Testis (tissue), 3 donors: Measurements from ENCODE around the gene PSMB2. TPM values are rescaled to one million over a fixed set of nuclear protein-coding genes. Genes with fewer than 3 reads are reported as not detected.

ENCODE experiments used
- DNase-seq: peaks from one replicate; pipeline ENCODE4 v3.0.0-alpha.2; 2019
- H3K27ac ChIP-seq, 2 donors: fragments of 200-600 bp; sonication (generic); one replicate each; pipeline ENCODE4 v1.5.1; 2019
- H3K27me3 ChIP-seq: fragments of 200-600 bp; sonication (generic); one replicate; pipeline ENCODE4 v1.5.1; 2019
- H3K36me3 ChIP-seq: fragments of 200-600 bp; sonication (generic); one replicate; pipeline ENCODE4 v1.5.1; 2017; ENCODE audit warnings: low read depth; ENCODE audit errors: missing control alignments
- H3K4me1 ChIP-seq: fragments of 200-600 bp; sonication (generic); one replicate; pipeline ENCODE4 v1.5.1; 2019
- H3K4me3 ChIP-seq, 2 donors: fragments of 200-600 bp; sonication (generic); one replicate each; pipeline ENCODE4 v1.5.1; 2017 to 2019
- H3K9me3 ChIP-seq: fragments of 200-600 bp; sonication (generic); one replicate; pipeline ENCODE4 v1.5.1; 2017
- CTCF ChIP-seq, 3 experiments: fragments of 450-650 bp in 2 of 3; fragments of 200-600 bp in 1 of 3; sonication (generic) in 1 of 3; IDR thresholded peaks; one replicate each; pipeline ENCODE4 v1.5.1; 2016 to 2019; ENCODE audit warnings: antibody characterized with exemption in 3 of 3, mild to moderate bottlenecking in 2 of 3, moderate library complexity in 1 of 3
- POLR2A ChIP-seq: fragments of 450-650 bp; IDR thresholded peaks from one replicate; pipeline ENCODE4 v1.6.1; 2017; ENCODE audit warnings: antibody characterized with exemption, mild to moderate bottlenecking, moderate library complexity
- WGBS, 2 donors: methylation state at CpG; one replicate each; pipeline ENCODE4 v1.1.5; 2018; 5-methylcytosine and 5-hydroxymethylcytosine counted together
- intact Hi-C: fragments of 100-400 bp; cut with DNase I; formaldehyde crosslinking; loops from one replicate; pipeline ENCODE4 v1.15.1; 2023; ENCODE audit warnings: low total_unique reads
- polyA plus RNA-seq: library from polyadenylated mRNA; stranded (reverse); fragments of 350-450 nt; fragmentation: Illumina TruSeq; extraction: RNeasy Lipid Tissue Mini Kit (QIAGEN cat#74804); gene quantifications from one replicate; pipeline ENCODE4 v1.2.3, GENCODE V29; 2014; ENCODE audit warnings: low read depth, low replicate concordance; ENCODE audit not compliant: insufficient read depth
- total RNA-seq, 2 donors: library from RNA; depleted of rRNA; stranded (reverse); fragments of >200 nt; gene quantifications; one replicate each; pipeline ENCODE4 v1.2.3, GENCODE V29; 2016

Gene PSMB2
- total and polyA plus RNA-seq, 3 donors from 2014 or later, result 46.8 to 59.9 (median 50.1) TPM

DNA sequence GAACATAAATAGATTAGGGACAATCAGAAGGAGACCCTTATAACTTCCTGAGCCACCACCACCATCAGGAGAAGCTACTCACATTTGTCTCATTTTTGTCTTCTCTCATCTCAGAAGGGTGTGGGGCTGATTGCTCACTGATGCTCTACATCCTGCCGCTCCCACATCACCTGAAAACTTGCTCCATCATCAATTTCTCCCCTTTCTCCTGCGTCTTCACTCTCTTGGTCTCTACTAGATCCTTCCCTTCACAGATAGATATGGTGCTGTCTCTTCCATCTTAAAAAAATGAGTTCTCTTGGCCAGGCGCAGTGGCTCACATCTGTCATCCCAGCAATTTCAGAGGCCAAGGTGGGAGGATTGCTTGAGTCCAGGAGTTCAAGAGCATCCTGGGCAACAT, 38.9 kb upstream of the PSMB2 start:
- no peak for DNase-seq
- intact Hi-C loops, result no loop called here
- Histone ChIP-seq H3K27ac (no peak overlapping the region), H3K4me3 (no peak overlapping the region), H3K4me1 (no peaks in the 10 kb centered on the region), H3K27me3 (no peaks in the 10 kb centered on the region), H3K9me3 (no peaks in the 10 kb centered on the region), H3K36me3 (no peaks in the 10 kb centered on the region)
- no peak for TF ChIP-seq CTCF (IDR thresholded peaks at IDR 0.05)
- no peak for TF ChIP-seq POLR2A
- 89 to 95% methylated on average over 3 of the region's 3 CpGs for WGBS, 2 donors

- no peaks in the 10 kb centered on the region for H3K27me3 ChIP-seq
- no peak for DNase-seq
- H3K4me1 ChIP-seq, result no peaks in the 10 kb centered on the region
- no peaks in the 10 kb centered on the region for H3K9me3 ChIP-seq
- intact Hi-C loops, result no loop called here
- H3K4me3 ChIP-seq, result no peak overlapping the region
- no peaks in the 10 kb centered on the region for H3K36me3 ChIP-seq
- 64 to 74% methylated on average over 1 of the region's 1 CpG for WGBS, 2 donors
- no peak overlapping the region for H3K27ac ChIP-seq
- TF ChIP-seq CTCF (IDR thresholded peaks at IDR 0.05), result no peak
- TF ChIP-seq POLR2A, result no peak
Measured at GRCh38 chr1:35675773-35676172, 34.4 kb upstream of the PSMB2 start.

- DNase-seq, result no peak
- no peak overlapping the region for H3K27ac ChIP-seq
- intact Hi-C loops, result no loop called here
- no peaks in the 10 kb centered on the region for H3K27me3 ChIP-seq
- no peaks in the 10 kb centered on the region for H3K36me3 ChIP-seq
- no peak overlapping the region for H3K4me3 ChIP-seq
- WGBS, 2 donors, result 86 to 88% methylated on average over 5 of the region's 5 CpGs
- no peaks in the 10 kb centered on the region for H3K9me3 ChIP-seq
- TF ChIP-seq CTCF (IDR thresholded peaks at IDR 0.05), result no peak
- no peak for TF ChIP-seq POLR2A
- no peaks in the 10 kb centered on the region for H3K4me1 ChIP-seq
Measured at GRCh38 chr1:35674111-35674510, 32.8 kb upstream of the PSMB2 start.

DNA sequence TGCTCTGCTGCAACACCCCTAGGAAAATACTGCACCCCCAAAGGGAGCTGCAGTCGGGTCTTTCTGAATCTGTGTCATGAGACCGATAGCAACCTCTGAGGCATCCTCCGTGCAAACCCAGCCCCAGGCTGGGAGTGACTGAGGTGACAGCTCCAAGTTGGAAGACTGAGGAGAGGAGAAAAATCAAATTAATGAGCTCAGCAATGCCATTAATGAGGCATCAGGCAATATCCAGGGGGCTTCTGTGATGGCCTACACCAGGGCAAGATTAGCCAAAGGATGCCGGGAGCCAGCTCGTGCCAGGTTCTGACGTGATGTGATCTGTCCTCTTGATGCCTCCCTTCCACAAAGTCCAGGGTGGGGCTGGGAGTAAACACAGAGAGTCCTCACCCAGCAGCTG, 30.8 kb upstream of the PSMB2 start:
- Histone ChIP-seq H3K4me3 (no peak overlapping the region), H3K4me1 (no peaks in the 10 kb centered on the region), H3K27ac (no peak overlapping the region), H3K36me3 (no peaks in the 10 kb centered on the region), H3K9me3 (no peaks in the 10 kb centered on the region), H3K27me3 (no peaks in the 10 kb centered on the region)
- TF ChIP-seq POLR2A (no peak), CTCF (IDR thresholded peaks at IDR 0.05) (no peak)
- DNase-seq, result no peak
- intact Hi-C loops, result no loop called here
- 79 to 86% methylated on average over 6 of the region's 6 CpGs for WGBS, 2 donors

DNA sequence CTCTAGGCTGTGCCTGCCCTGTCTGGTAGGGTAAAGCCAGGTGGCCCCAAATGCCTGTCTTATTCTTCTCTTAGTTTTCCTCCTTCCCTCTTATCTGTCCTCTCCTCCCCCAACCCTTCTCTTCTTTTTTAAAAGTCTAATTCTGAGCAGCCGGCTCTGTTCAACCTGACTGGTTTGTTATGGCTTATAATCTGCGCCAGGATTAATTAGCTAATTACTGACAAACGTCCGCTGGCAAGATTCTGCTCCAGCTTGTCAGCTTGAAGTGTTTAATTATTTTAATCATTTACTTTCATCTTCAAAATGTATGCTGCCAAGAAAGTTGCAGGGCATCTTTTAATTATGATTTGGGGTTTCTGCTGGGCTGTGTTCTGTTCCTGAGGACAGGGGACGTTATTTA, 27.2 kb upstream of the PSMB2 start:
- Histone ChIP-seq H3K4me1 (no peaks in the 10 kb centered on the region), H3K27ac (no peak overlapping the region), H3K4me3 (no peak overlapping the region), H3K27me3 (no peaks in the 10 kb centered on the region), H3K9me3 (no peaks in the 10 kb centered on the region), H3K36me3 (no peaks in the 10 kb centered on the region)
- intact Hi-C loops, result no loop called here
- WGBS, 2 donors, result 73 to 77% methylated on average over 5 of the region's 5 CpGs
- DNase-seq, result no peak
- TF ChIP-seq CTCF (IDR thresholded peaks at IDR 0.05) (no peak), POLR2A (no peak)
